ENCODE measurements around the gene CPA5. TPM values are rescaled to one million over a fixed set of nuclear protein-coding genes. Genes with fewer than 3 reads are reported as not detected.
A peak's percentile ranks its signal among the peaks of the same experiment; 100 is the strongest.

The CPA5 gene
- total and polyA plus RNA-seq, 2 donors (not counting 3 experiments of a cell fraction or from before 2014, with no cell fraction given), result not detected

GRCh38 chr7:130350945-130351790 is 6.6 kb downstream of the CPA5 start:
- Histone ChIP-seq H3K4me2 (ENCODE audit: insufficient read depth, low read length) (no peak overlapping the region), H3K4me3 (replicated peaks in 1 of 3; ENCODE audit: insufficient read depth in 1 of 3, low read depth in 1 of 3, low read length in 3 of 3) (no peak overlapping the region), H3K27ac (ENCODE audit: insufficient read depth, low read depth, low read length) (no peak overlapping the region), H3K4me1 (ENCODE audit: control insufficient read depth, extremely low read depth, insufficient read depth, low read length) (peaks cover 2% of the 10 kb centered on the region), H3K9me1 (replicated peaks; ENCODE audit: control insufficient read depth, extremely low read depth, insufficient read depth, low read length) (no peaks in the 10 kb centered on the region), H3K9ac (replicated peaks; ENCODE audit: extremely low read depth, insufficient read depth, low read length) (no peak overlapping the region), H4K20me1 (replicated peaks; ENCODE audit: control insufficient read depth, extremely low read depth, insufficient read depth, low read length) (no peaks in the 10 kb centered on the region), H3K36me3 (ENCODE audit: control insufficient read depth in 2 of 2, extremely low read depth in 1 of 2, insufficient read depth in 2 of 2, low read length in 2 of 2) (no peaks in the 10 kb centered on the region), H3K9me3 (replicated peaks; ENCODE audit: control insufficient read depth, insufficient read depth, low read length) (no peaks in the 10 kb centered on the region), H3K27me3 (ENCODE audit: control insufficient read depth in 2 of 2, insufficient read depth in 2 of 2, low read length in 2 of 2) (no peaks in the 10 kb centered on the region), H3K79me2 (ENCODE audit: control insufficient read depth, insufficient read depth, low read length) (no peaks in the 10 kb centered on the region), H2AFZ (ENCODE audit: low read depth, low read length) (no peak overlapping the region)
- FAIRE-seq, result peak; percentile 53
- no TSS peak for BruUV-seq (replicated peaks)
- no peak for TF ChIP-seq MAX (IDR thresholded peaks at IDR 0.05; ENCODE audit: insufficient read depth, insufficient read length)
- TF ChIP-seq CTCF (IDR thresholded peaks at IDR 0.05; ENCODE audit: extremely low read depth in 1 of 2, insufficient read depth in 1 of 2, low read depth in 1 of 2, low read length in 2 of 2), result no peak
- ChIA-PET POLR2A (no interaction called here), CTCF (no interaction called here)
- intact Hi-C loops (cut with micrococcal nuclease) (no loop called here), dilution Hi-C loops (cut with MboI; ENCODE audit: extremely low pct_ligation_motif_present, low sequenced_read_pairs) (no loop called here)
- DNase-seq (ENCODE audit: low read depth, low spot score), result peak; percentile 30

- DNase-seq (ENCODE audit: low read depth, low spot score), result no peak
- Histone ChIP-seq H3K4me3 (replicated peaks in 1 of 3; ENCODE audit: insufficient read depth in 1 of 3, low read depth in 1 of 3, low read length in 3 of 3) (no peak overlapping the region), H3K79me2 (ENCODE audit: control insufficient read depth, insufficient read depth, low read length) (no peaks in the 10 kb centered on the region), H3K27ac (ENCODE audit: insufficient read depth, low read depth, low read length) (no peak overlapping the region), H3K4me1 (ENCODE audit: control insufficient read depth, extremely low read depth, insufficient read depth, low read length) (peaks cover 4% of the 10 kb centered on the region), H2AFZ (ENCODE audit: low read depth, low read length) (no peak overlapping the region), H3K4me2 (ENCODE audit: insufficient read depth, low read length) (no peak overlapping the region), H3K9me1 (replicated peaks; ENCODE audit: control insufficient read depth, extremely low read depth, insufficient read depth, low read length) (no peaks in the 10 kb centered on the region), H4K20me1 (replicated peaks; ENCODE audit: control insufficient read depth, extremely low read depth, insufficient read depth, low read length) (no peaks in the 10 kb centered on the region), H3K9ac (replicated peaks; ENCODE audit: extremely low read depth, insufficient read depth, low read length) (no peak overlapping the region), H3K27me3 (ENCODE audit: control insufficient read depth in 2 of 2, insufficient read depth in 2 of 2, low read length in 2 of 2) (no peaks in the 10 kb centered on the region), H3K36me3 (ENCODE audit: control insufficient read depth in 2 of 2, extremely low read depth in 1 of 2, insufficient read depth in 2 of 2, low read length in 2 of 2) (no peaks in the 10 kb centered on the region), H3K9me3 (replicated peaks; ENCODE audit: control insufficient read depth, insufficient read depth, low read length) (no peaks in the 10 kb centered on the region)
- CTCF ChIA-PET, result no interaction called here
- no peak for FAIRE-seq
- dilution Hi-C loops (cut with MboI; ENCODE audit: extremely low pct_ligation_motif_present, low sequenced_read_pairs), result no loop called here
- TF ChIP-seq MYC (IDR thresholded peaks at IDR 0.05; ENCODE audit: low read depth, low read length) (no peak), CTCF (IDR thresholded peaks at IDR 0.05; ENCODE audit: extremely low read depth in 1 of 2, insufficient read depth in 1 of 2, low read depth in 1 of 2, low read length in 2 of 2) (no peak), JUN (IDR thresholded peaks at IDR 0.05; ENCODE audit: borderline replicate concordance, insufficient read depth, insufficient read length, low read depth) (no peak), POLR2A (IDR thresholded peaks at IDR 0.05; ENCODE audit: low read depth, low read length) (no peak), GATA2 (IDR thresholded peaks at IDR 0.05; ENCODE audit: insufficient read depth, insufficient read length, low read depth, low read length) (no peak), FOS (IDR thresholded peaks at IDR 0.05; ENCODE audit: borderline replicate concordance, insufficient read depth, low read length) (no peak), POLR2AphosphoS5 (IDR thresholded peaks at IDR 0.05; ENCODE audit: insufficient read depth, low read depth, low read length) (no peak), MAX (IDR thresholded peaks at IDR 0.05; ENCODE audit: insufficient read depth, insufficient read length) (no peak), EZH2 (IDR thresholded peaks at IDR 0.05; ENCODE audit: borderline replicate concordance, low read depth, low read length, severe bottlenecking) (no peak)
- BruUV-seq (replicated peaks), result no TSS peak
- intact Hi-C loops (cut with micrococcal nuclease), result no loop called here
- POLR2A ChIA-PET, result no interaction called here
These were observed 7.1 kb downstream of the CPA5 start for GRCh38 chr7:130351791-130352090.
